GM12874 (cell line): ENCODE data around the gene C5orf58.

ENCODE experiments used
- CTCF ChIP-seq: IDR thresholded peaks from 2 replicates; pipeline ENCODE4 v1.5.1; 2011; ENCODE audit warnings: low read depth, mild to moderate bottlenecking, control low read depth, low read length, moderate library complexity; ENCODE audit not compliant: insufficient read depth

C5orf58 gene

GRCh38 chr5:170223360-170223759, 9.4 kb upstream of the C5orf58 start:
- no peak for TF ChIP-seq CTCF

- TF ChIP-seq CTCF = no peak
These were observed 8.9 kb upstream of the C5orf58 start for GRCh38 chr5:170223906-170224305.

GRCh38 chr5:170225326-170226128, 7.3 kb upstream of the C5orf58 start:
- TF ChIP-seq CTCF = peak; percentile 62

GRCh38 chr5:170226129-170226615, 6.6 kb upstream of the C5orf58 start:
- no peak for TF ChIP-seq CTCF

- no peak for TF ChIP-seq CTCF
These were observed 6.1 kb upstream of the C5orf58 start for GRCh38 chr5:170226661-170227060.

- no peak for TF ChIP-seq CTCF
These were observed 3.9 kb upstream of the C5orf58 start for GRCh38 chr5:170228762-170229435.

GRCh38 chr5:170233358-170233892, 640 bp downstream of the C5orf58 start:
- no peak for TF ChIP-seq CTCF
